Measurements from ENCODE around the gene RREB1.

RREB1 gene

DNA sequence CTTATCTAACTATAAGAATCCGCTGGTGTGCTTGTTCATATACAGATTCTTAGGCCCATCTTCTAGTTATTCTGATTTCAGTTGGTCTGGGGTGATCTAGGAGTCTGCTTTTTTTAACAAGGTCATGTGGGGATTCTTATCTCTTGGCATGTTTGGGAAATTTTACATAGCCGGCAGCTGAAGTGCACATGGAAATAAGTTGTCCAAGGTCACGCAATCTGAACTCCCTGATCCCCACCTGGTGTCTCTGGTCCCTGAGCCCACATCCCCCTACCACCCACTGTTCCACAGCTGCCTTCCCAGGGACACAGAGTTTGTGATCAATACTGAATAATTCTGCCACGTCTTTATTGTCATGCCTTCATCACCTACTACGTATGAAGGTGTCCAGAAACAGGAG, 114.4 kb downstream of the RREB1 start:
- H3K4me3 ChIP-seq (ENCODE audit: low read length), result no peak overlapping the region
- no peak for DNase-seq (ENCODE audit: low read depth)
- TF ChIP-seq, protein P1, sequence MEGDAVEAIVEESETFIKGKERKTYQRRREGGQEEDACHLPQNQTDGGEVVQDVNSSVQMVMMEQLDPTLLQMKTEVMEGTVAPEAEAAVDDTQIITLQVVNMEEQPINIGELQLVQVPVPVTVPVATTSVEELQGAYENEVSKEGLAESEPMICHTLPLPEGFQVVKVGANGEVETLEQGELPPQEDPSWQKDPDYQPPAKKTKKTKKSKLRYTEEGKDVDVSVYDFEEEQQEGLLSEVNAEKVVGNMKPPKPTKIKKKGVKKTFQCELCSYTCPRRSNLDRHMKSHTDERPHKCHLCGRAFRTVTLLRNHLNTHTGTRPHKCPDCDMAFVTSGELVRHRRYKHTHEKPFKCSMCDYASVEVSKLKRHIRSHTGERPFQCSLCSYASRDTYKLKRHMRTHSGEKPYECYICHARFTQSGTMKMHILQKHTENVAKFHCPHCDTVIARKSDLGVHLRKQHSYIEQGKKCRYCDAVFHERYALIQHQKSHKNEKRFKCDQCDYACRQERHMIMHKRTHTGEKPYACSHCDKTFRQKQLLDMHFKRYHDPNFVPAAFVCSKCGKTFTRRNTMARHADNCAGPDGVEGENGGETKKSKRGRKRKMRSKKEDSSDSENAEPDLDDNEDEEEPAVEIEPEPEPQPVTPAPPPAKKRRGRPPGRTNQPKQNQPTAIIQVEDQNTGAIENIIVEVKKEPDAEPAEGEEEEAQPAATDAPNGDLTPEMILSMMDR (conservative IDR thresholded peaks at IDR 0.05; ENCODE audit: low read length), result no peak

DNA sequence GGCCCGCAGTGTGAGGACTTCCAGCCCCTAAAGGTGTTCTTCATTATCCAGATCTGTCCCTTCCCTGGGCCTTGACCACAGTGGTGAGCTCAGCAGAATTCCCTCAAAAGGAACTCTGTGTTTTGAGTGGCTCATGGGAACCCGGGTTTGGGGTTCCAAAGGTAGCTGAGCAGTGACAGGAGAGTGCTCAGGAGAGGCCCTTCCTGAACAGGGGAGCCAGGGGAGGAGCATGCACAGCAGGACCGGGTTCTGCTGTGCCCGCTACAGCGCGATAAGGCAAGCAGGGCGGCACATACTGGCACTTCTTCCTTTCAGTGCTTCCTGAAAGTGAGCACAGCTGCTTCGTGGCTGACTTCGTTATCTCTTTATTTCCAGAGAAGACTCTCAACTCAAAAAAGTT, 117.0 kb downstream of the RREB1 start:
- DNase-seq (ENCODE audit: low read depth), result no peak
- no peak overlapping the region for H3K4me3 ChIP-seq (ENCODE audit: low read length)
- TF ChIP-seq, protein P1 (conservative IDR thresholded peaks at IDR 0.05; ENCODE audit: low read length), result no peak

DNA sequence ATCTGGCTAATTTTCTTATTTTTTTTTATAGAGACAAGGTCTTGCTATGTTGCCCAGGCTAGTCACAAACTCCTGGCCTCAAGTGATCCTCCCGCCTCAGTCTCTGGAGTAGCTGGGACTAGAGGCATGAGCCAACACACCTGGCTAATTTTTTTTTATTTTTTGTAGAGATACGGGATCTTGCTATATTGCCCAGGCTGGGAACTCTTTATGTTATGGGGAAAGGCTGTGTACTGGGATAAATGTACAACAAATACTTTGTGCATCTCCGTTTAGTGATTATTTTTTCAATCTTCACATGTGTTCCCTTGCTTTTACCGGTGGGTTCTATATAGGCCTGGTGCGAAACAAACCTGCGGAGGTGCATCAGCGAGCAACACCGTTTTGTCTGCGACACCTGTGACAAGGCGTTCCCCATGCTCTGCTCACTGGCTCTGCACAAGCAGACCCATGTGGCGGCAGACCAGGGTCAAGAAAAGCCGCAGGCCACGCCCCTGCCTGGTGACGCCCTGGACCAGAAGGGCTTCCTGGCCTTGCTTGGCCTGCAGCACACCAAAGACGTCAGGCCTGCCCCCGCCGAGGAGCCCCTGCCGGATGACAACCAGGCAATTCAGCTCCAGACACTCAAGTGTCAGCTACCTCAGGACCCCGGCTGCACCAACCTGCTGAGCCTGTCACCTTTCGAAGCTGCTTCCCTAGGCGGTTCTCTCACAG, 121.1 kb downstream of the RREB1 start:
- DNase-seq (ENCODE audit: low read depth), result no peak
- TF ChIP-seq, protein P1 (conservative IDR thresholded peaks at IDR 0.05; ENCODE audit: low read length), result no peak
- no peak overlapping the region for H3K4me3 ChIP-seq (ENCODE audit: low read length)

DNA sequence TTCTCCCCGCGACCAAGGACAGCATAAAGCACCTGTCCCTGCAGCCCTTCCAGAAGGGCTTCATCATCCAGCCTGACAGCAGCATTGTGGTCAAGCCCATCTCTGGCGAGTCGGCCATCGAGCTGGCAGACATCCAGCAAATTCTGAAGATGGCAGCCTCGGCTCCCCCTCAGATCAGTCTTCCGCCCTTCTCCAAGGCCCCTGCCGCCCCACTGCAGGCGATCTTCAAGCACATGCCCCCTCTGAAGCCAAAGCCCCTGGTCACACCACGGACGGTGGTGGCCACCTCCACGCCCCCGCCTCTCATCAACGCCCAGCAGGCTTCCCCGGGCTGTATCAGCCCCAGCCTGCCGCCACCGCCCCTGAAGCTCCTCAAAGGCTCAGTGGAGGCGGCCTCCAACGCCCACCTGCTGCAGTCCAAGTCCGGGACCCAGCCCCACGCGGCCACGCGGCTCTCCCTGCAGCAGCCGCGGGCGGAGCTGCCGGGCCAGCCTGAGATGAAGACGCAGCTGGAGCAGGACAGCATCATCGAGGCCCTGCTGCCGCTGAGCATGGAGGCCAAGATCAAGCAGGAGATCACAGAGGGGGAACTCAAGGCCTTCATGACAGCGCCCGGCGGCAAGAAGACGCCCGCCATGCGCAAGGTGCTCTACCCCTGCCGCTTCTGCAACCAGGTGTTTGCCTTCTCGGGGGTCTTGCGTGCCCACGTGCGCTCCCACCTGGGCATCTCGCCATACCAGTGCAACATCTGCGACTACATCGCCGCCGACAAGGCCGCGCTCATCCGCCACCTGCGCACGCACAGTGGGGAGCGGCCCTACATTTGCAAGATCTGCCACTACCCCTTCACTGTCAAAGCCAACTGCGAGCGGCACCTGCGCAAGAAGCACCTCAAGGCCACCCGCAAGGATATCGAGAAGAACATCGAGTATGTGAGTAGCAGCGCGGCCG, 121.9 kb downstream of the RREB1 start:
- no peak overlapping the region for H3K4me3 ChIP-seq (ENCODE audit: low read length)
- DNase-seq (ENCODE audit: low read depth), result no peak
- TF ChIP-seq, protein P1 (conservative IDR thresholded peaks at IDR 0.05; ENCODE audit: low read length), result no peak

DNA sequence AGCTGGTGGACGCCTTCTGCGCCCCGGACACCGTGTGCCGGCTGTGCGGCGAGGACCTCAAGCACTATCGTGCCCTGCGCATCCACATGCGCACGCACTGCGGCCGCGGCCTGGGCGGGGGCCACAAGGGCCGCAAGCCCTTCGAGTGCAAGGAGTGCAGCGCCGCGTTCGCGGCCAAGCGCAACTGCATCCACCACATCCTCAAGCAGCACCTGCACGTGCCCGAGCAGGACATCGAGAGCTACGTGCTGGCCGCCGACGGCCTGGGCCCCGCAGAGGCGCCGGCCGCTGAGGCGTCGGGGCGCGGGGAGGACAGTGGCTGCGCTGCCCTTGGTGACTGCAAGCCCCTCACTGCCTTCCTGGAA, 122.5 kb downstream of the RREB1 start:
- no peak overlapping the region for H3K4me3 ChIP-seq (ENCODE audit: low read length)
- TF ChIP-seq, protein P1 (conservative IDR thresholded peaks at IDR 0.05; ENCODE audit: low read length), result no peak
- no peak for DNase-seq (ENCODE audit: low read depth)

DNA sequence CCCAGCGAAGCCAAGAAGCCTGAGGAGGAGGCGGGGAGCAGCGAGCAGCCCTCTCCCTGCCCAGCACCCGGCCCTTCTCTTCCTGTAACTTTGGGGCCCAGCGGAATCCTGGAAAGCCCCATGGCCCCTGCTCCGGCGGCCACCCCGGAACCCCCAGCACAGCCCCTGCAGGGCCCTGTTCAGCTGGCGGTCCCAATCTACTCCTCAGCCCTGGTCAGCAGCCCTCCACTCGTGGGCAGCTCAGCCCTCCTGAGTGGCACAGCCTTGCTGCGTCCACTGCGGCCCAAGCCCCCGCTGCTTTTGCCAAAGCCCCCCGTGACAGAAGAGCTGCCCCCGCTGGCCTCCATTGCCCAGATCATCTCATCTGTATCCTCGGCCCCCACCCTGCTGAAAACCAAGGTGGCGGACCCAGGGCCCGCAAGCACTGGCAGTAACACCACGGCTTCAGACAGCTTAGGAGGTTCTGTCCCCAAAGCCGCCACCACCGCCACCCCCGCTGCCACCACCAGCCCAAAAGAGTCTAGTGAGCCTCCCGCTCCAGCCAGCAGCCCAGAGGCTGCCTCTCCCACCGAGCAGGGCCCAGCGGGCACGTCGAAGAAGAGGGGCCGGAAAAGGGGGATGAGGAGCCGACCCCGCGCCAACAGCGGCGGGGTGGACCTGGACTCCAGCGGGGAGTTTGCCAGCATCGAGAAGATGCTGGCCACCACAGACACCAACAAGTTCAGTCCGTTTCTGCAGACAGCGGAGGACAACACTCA, 123.4 kb downstream of the RREB1 start:
- no peak for DNase-seq (ENCODE audit: low read depth)
- TF ChIP-seq, protein P1 (conservative IDR thresholded peaks at IDR 0.05; ENCODE audit: low read length), result no peak
- no peak overlapping the region for H3K4me3 ChIP-seq (ENCODE audit: low read length)

All from AG10803 (cell line).